Measurements from ENCODE around the gene LOXL1. TPM values are rescaled to one million over a fixed set of nuclear protein-coding genes. Genes with fewer than 3 reads are reported as not detected.

LOXL1 gene
- total and polyA plus RNA-seq, 10 of the 15 experiments (the other 5 are each of a cell fraction or from before 2014, with no cell fraction given): 0.07 to 0.15 TPM; not detected in 8

GRCh38 chr15:73991726-73992593 lies 65.7 kb downstream of the LOXL1 start, which contains the start of gene STOML1 (continued):
- TF ChIP-seq PRDM15 (CRISPR knock-in tag; IDR thresholded peaks at IDR 0.05) (no peak), CBX3 (IDR thresholded peaks at IDR 0.05; ENCODE audit: borderline replicate concordance, low read depth) (no peak), ZNF384 (IDR thresholded peaks at IDR 0.05; ENCODE audit: borderline replicate concordance, low read depth, low read length) (no peak), TCF7 (IDR thresholded peaks at IDR 0.05; ENCODE audit: borderline replicate concordance) (no peak), ASH2L (IDR thresholded peaks at IDR 0.05; ENCODE audit: borderline replicate concordance, low read depth) (no peak), TCF12 (IDR thresholded peaks at IDR 0.05; ENCODE audit: low read depth, low read length) (peak; percentile 43; the same call in 1 of the 2 replicates), BCL3 (IDR thresholded peaks at IDR 0.05; ENCODE audit: borderline replicate concordance, insufficient read depth, low read depth, low read length, poor library complexity, severe bottlenecking) (peak; percentile 43), GATAD2B (conservative IDR thresholded peaks at IDR 0.05; ENCODE audit: low read depth) (peak; percentile 90), ZSCAN29 (IDR thresholded peaks at IDR 0.05) (peak; percentile 67; the same call in 1 of the 2 replicates), ZNF24 (IDR thresholded peaks at IDR 0.05) (peak; percentile 70; the same call in 1 of the 2 replicates), USF1 (IDR thresholded peaks at IDR 0.05; ENCODE audit: borderline replicate concordance, extremely low read length, insufficient read depth, low read depth, low read length) (no peak), SMARCA5 (IDR thresholded peaks at IDR 0.05) (peak; percentile 83), DPF2 (IDR thresholded peaks at IDR 0.05) (peak; percentile 71), ZNF207 (IDR thresholded peaks at IDR 0.05; ENCODE audit: borderline replicate concordance) (peak; percentile 91; the same call in 1 of the 2 replicates), CTCF (IDR thresholded peaks at IDR 0.05 in 2 of 3, conservative IDR thresholded peaks at IDR 0.05 in 1 of 3; ENCODE audit: control insufficient read depth in 2 of 3, extremely low read depth in 1 of 3, insufficient read depth in 1 of 3, low read depth in 3 of 3, low read length in 3 of 3) (peak; percentile 89 to 93 (median 92)), E2F4 (IDR thresholded peaks at IDR 0.05; ENCODE audit: low read depth, low read length) (peak; percentile 31; the same call in 1 of the 2 replicates), BHLHE40 (IDR thresholded peaks at IDR 0.05; ENCODE audit: borderline replicate concordance in 1 of 2, low read depth in 2 of 2, low read length in 1 of 2) (peak; percentile 64 to 81), MYB (IDR thresholded peaks at IDR 0.05; ENCODE audit: borderline replicate concordance, low read depth, low read length) (no peak)
